ENCODE results near the gene LIPG. TPM values are rescaled to one million over a fixed set of nuclear protein-coding genes. Genes with fewer than 3 reads are reported as not detected.

Gene LIPG
- total RNA-seq, 1 experiment from 2014 or later: 6.1 TPM

DNA sequence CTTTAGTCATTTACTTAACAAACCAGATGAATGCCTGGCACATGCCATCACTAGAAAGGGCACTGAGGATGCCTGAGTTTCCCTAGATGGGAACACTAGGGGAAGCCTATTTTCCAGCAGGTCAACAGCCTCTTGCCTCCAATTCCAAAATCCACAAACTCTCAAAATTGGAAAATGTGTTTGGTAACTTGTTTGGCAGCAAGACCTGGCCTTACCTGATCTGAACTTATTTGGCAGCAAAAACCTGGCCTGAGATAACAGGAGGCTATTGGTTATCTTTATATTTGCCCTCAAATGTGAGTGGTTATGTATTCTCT is 2.6 kb downstream of the LIPG start:
- no peak overlapping the region for H4K5ac ChIP-seq (ENCODE audit: insufficient read length, low read depth, low read length)
- peaks cover 25% of the 10 kb centered on the region for H3K23me2 ChIP-seq (ENCODE audit: insufficient read length, low read depth, low read length, poor library complexity, severe bottlenecking)
- peaks cover 4% of the 10 kb centered on the region; the same call in 1 of the 2 replicates for H3K4me1 ChIP-seq (ENCODE audit: insufficient read depth, low read length)
- Mint-ChIP-seq H3K36me3 (ENCODE audit: insufficient read depth in 1 of 3, low read depth in 3 of 3) (peaks cover 18 to 27% (median 26%) of the 10 kb centered on the region in 3 experiments), H3K27ac (no peak overlapping the region), H3K27me3 (ENCODE audit: low read depth) (peaks cover 45% of the 10 kb centered on the region), H3K4me1 (peaks cover 28 to 32% of the 10 kb centered on the region in 2 experiments), H3K4me3 (no peak overlapping the region), H3K9me3 (peaks cover 0 to 6% of the 10 kb centered on the region in 2 experiments; a peak in 4 of 5 replicates)
- no peak overlapping the region for H3K56ac ChIP-seq (ENCODE audit: insufficient read length, low read depth, low read length)
- no peak overlapping the region for H4K8ac ChIP-seq (replicated peaks; ENCODE audit: insufficient read length, low read depth, low read length)
- no peaks in the 10 kb centered on the region for H3K9me3 ChIP-seq (ENCODE audit: control insufficient read depth, low read depth, low read length)
- H2BK20ac ChIP-seq (ENCODE audit: low read depth, low read length, poor library complexity, severe bottlenecking): no peak overlapping the region
- no peak overlapping the region for H3T11ph ChIP-seq (ENCODE audit: low read length)
- no peaks in the 10 kb centered on the region for H3K79me1 ChIP-seq (ENCODE audit: insufficient read depth, low read depth, low read length, poor library complexity, severe bottlenecking)
- no peak overlapping the region for H3K23ac ChIP-seq (ENCODE audit: insufficient read length, low read depth, low read length)
- no peak overlapping the region for H2BK120ac ChIP-seq (ENCODE audit: low read depth, low read length, poor library complexity, severe bottlenecking)
- H3K14ac ChIP-seq (ENCODE audit: insufficient read depth, low read length): no peak overlapping the region
- no peak overlapping the region for H4K91ac ChIP-seq (ENCODE audit: insufficient read length, low read depth, low read length)
- no peak overlapping the region for H3K27ac ChIP-seq (ENCODE audit: insufficient read length, low read depth, low read length)
- no peak overlapping the region for H2BK12ac ChIP-seq (ENCODE audit: insufficient read length, low read depth, low read length)
- H4K20me1 ChIP-seq (ENCODE audit: control insufficient read depth, insufficient read depth, insufficient read length): no peaks in the 10 kb centered on the region
- H3K9ac ChIP-seq (ENCODE audit: extremely low read depth, insufficient read length, low read length): no peak overlapping the region
- no peak overlapping the region for H3K4me2 ChIP-seq (ENCODE audit: insufficient read depth, insufficient read length, low read length)
- H3K79me2 ChIP-seq (ENCODE audit: insufficient read depth, low read length): peaks cover 2% of the 10 kb centered on the region; the same call in 1 of the 2 replicates
- no peak overlapping the region for H3K18ac ChIP-seq (ENCODE audit: insufficient read length, low read depth, low read length)
- DNase-seq: no peak
- H3K27me3 ChIP-seq (ENCODE audit: insufficient read depth, low read length): peaks cover 4% of the 10 kb centered on the region; the same call in 1 of the 2 replicates
- TF ChIP-seq, protein P1, sequence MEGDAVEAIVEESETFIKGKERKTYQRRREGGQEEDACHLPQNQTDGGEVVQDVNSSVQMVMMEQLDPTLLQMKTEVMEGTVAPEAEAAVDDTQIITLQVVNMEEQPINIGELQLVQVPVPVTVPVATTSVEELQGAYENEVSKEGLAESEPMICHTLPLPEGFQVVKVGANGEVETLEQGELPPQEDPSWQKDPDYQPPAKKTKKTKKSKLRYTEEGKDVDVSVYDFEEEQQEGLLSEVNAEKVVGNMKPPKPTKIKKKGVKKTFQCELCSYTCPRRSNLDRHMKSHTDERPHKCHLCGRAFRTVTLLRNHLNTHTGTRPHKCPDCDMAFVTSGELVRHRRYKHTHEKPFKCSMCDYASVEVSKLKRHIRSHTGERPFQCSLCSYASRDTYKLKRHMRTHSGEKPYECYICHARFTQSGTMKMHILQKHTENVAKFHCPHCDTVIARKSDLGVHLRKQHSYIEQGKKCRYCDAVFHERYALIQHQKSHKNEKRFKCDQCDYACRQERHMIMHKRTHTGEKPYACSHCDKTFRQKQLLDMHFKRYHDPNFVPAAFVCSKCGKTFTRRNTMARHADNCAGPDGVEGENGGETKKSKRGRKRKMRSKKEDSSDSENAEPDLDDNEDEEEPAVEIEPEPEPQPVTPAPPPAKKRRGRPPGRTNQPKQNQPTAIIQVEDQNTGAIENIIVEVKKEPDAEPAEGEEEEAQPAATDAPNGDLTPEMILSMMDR (conservative IDR thresholded peaks at IDR 0.05): no peak
- H2AK5ac ChIP-seq (ENCODE audit: insufficient read length, low read length): no peak overlapping the region
- H2BK5ac ChIP-seq (ENCODE audit: insufficient read length, low read length): no peak overlapping the region
- no peak overlapping the region for H3K4ac ChIP-seq (ENCODE audit: low read depth, low read length)
- no peak overlapping the region for H2BK15ac ChIP-seq (ENCODE audit: low read depth, low read length)
- no peak overlapping the region for H2AFZ ChIP-seq (ENCODE audit: low read length)
